DMS79 (cell line): ENCODE results near the gene ACOX2.

Experiments used
- DNase-seq: peaks from one replicate; lab custom pipeline; 2025; lab: John Stamatoyannopoulos, UW

ACOX2 gene

GRCh38 chr3:58536501-58537411 is at the start of gene ACOX2:
ACOX2 (minus strand) TSS chr3:58537190; CDS start chr3:58535106, 2,084 bp downstream.
- DNase-seq, result peak; percentile 72

GRCh38 chr3:58585994-58586393 is 49.0 kb upstream of the ACOX2 start:
- DNase-seq, result peak; percentile 78

DNA sequence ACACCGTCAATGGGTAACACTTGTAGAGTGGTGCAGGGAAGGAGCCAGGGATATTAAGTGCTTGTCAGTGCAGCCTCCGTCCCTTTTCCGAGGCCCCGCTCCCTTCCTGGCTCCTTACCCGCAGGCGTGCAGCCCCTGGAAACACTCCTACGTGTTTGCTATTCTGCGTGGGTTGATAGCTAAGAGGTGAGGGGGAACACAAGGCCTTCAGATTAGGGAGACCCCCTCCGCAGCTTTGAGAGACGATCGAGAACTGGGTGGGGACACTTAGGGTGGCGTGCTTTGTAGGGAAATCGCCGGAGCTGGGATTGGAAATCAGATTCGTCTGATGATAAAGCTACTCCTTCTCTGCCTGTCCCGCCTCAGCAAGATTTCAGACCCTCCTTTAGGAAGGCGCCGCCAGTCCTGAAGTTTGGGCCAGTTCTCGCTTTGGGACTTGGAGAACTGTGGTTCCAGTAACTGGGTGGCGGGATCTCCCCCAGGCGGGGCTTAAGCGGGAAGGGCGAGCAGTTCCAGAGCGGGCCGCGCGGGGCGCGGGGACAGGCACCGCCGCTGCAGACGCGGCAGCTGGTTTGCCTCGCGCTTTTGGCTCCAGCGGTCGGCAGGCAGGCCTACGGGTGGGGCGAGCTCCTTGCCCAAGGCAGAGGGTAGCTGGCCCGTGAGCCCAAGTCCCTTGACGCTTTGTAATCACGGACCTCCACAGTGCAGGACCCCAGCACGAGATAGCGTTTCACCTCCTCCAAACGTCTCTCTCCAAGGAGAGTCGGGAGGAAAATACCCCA is 48.2 kb upstream of the ACOX2 start:
- DNase-seq, result peak; percentile 41

DNA sequence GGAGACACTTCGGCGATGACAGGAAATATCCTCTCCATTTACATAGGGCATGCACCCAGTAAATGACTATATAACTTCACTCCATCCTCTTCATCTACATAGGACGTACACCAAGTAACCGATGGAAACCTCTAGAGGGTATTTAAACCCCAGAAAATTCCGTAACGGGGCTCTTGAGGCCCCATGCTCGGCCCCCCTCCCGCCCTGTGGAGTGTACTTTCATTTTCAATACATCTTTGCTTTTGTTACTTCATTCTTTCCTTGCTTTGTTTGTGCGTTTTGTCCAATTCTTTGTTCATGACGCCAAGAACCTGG is 47.7 kb upstream of the ACOX2 start:
- no peak for DNase-seq

DNA sequence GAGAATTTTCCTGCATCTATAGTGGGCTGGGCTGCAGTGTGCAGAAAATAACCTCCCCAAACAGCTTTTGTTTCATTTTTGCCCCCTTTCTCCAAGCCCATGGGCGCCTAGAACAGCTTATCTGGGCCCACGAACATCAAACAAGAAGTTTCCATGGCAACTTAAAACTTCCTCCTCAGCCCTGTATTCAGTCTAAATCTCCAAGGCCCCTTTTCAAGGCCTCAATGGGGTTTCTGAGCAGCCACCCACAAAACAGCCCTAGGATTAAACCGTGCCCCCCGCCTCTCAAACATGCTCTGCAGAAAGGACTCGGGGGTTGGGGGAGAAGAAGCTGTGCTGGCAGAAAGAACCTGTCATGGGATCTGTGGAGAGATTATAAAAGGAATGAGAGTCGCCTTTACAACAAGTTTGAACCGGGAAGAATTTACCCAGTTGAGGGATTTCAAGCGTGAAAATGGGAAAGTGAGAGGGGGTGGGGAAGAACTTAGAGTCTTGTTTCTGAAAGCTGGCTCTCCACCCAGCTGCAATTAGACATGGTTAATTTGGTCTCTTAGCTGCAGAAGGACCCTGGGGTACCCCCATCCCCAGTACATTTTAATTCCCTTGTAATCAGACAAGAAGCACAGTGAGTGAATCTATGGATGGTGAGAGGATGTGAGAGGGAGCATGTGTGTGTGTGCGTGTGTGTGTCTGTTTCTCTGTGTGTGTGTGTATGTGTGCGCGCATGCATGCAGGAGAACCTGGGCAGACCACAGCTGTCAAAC is 44.5 kb upstream of the ACOX2 start:
- peak; percentile 70 for DNase-seq

DNA sequence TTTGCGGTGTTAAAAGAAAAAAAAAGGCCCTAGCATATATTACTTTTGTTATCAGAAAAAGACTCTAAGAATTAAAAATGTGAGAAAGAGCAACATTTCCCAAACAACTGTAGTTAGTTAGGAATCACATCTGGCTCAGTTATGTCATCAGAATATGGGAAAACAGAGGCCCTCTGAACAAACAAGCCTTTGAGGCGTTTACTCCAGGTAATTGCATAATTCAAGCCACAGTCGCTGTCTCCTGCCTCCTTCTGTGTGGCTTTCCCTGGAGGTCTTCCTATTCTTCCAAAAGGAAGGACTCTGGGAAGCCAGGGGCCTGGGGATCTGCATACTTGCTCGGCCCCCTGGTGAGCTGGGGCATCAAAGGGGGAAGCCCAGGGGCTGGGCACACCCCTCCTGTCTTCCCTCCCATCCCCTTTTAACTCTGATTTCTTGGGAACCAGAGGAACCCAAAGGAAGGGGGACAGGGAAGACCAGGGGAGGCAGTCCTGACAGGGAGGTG is 43.9 kb upstream of the ACOX2 start:
- DNase-seq, result no peak

DNA sequence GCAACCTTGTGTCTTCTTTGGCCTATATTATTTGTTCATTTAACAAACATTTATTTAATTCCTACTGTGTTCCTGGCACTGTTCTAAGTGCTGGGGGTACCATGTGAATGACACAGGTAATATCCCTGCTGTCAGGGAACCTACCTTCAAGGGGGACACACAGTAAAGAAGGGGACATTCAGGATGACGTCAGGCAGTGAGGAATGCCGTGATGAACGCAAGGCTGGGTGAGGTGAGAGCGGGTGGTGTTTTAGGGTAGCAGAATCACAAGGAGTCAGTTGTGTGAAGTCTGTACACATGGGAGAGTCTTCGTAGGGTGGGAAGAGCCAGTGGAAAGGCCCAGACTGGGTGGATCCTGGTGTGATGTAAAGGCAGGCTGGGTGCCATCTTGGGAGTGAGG is 41.9 kb upstream of the ACOX2 start:
- no peak for DNase-seq

- no peak for DNase-seq
Observed at GRCh38 chr3:58577269-58577821, 40.4 kb upstream of the ACOX2 start, which contains the start of gene FAM107A. FAM107A (minus strand) TSS chr3:58577391; CDS start chr3:58569860, 7,531 bp downstream.

GRCh38 chr3:58576716-58577115 is 39.7 kb upstream of the ACOX2 start:
- DNase-seq, result no peak

DNA sequence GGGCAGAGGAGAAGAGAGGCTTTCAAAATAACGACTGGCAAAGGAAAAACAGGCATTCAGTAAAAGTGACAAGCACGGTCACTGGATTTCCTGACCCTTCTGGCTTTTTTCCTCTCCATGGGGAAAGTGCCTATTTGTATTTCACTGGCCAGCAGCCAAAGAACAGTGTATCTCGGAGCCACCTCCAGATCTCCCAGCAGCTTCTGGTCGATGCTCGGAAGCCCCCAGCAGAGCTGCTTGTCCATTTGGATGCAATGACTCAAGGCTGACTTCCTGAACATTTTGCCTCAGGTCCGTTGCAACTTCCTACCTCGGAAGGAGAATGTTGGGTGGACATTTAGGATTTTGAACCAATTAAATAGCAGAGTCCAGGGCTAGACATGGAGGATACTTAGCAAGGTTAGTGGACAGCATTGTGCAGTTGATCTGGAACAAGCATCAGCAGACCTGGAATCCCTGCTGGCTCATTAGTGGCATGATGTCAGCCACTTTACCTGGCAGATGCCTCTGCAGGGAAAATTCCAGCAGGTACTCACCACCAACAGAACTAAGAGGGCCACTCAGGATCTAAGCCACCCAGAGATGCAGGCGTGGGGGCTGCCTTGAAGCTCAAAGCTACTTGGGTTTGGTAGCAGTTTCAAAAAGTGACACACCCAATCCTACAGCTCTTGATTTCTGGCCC is 39.1 kb upstream of the ACOX2 start:
- peak; percentile 11 for DNase-seq

DNA sequence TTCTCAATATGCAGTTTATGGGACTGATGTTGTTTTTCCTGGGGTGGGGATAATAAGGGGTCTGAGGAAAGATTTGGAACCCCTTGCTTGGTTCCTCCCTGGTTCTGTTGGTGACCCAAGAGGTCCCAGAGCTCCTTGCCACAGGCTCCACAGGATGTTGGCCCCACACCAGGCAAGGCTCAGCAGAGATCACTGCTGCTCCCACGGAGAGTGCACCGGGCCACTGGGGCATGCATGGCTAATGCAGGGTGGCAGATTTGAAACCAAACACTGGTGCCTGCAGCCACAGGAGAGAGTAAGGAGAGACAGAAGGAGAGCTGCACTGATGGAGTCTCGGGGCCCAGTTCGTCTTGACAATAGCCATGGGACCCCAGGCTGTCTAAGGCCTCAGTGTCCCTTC is 37.7 kb upstream of the ACOX2 start:
- DNase-seq, result no peak

DNA sequence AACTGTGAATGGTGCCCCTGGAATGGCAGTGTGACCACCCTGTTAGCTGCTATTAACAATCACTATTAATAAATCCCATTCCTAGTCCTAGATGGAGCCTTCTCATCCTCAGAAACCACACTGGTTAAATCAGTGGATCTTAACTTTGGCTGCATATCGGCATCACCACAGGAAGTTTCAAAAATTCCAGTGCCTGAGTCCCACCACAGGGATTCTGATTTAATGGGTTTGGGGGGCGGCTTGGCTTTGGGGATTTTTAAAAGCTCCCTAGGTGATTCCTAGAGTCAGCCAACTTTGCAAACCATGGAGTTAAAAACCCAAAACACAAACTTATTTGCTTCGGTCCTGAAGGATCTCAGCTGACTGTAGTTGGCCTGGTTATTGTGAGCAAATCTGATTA is 37.1 kb upstream of the ACOX2 start:
- DNase-seq, result no peak

GRCh38 chr3:58573640-58574039 is 36.6 kb upstream of the ACOX2 start:
- no peak for DNase-seq

GRCh38 chr3:58572634-58573230 is 35.7 kb upstream of the ACOX2 start:
- no peak for DNase-seq

GRCh38 chr3:58572013-58572633 is 35.1 kb upstream of the ACOX2 start:
- DNase-seq, result no peak

GRCh38 chr3:58570851-58571250 is 33.9 kb upstream of the ACOX2 start:
- no peak for DNase-seq

- no peak for DNase-seq
Observed at GRCh38 chr3:58569287-58570001, 32.5 kb upstream of the ACOX2 start.

DNA sequence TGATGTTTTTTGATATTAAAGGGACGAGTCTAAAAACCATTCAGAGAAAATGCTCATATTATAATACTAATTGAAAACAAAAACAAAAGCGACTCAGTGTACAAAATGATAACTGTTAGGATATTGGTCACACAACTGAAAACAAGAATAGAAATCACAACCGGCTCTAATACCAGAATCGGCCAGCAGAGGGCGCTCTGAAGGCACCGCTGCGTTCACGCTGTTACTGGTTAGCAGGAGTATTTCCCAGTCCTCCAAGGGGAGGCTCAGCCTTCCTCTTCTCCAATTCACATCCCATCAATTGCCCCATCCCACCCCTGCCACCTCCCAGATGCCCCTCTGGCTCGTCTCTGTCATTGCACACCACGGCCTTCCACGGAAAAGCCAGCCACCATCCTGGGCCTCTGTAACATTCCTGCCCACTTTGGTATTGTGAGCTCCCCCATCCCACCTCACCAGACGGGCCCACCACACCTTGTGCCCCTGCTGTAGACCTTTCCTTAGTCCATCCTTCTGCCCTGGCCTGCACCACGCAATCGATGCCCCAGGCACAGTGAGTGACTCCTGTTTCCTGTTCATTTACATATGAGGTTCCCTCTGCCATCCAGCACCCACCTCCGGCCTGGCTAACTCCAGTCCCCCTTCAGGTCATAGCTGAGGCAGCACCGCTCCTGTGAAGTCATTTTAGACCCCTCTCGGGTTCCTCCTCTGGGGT is 31.7 kb upstream of the ACOX2 start:
- no peak for DNase-seq

GRCh38 chr3:58567251-58567515 is 30.2 kb upstream of the ACOX2 start:
- DNase-seq, result no peak
